Activated T-cell treated with anti-CD3 and anti-CD28 coated beads, Interleukin-2, amount 50 U/mL, for 24 hours (primary cell): ENCODE measurements around the gene CENPE.

Experiments
- DNase-seq: peaks from one replicate; pipeline ENCODE4 v3.0.0-alpha.2; 2020
- H3K27ac Mint-ChIP-seq: 2 replicates; pipeline ENCODE4 v1.8.0; 2020; ENCODE audit warnings: mild to moderate bottlenecking, mixed read lengths
- H3K27me3 Mint-ChIP-seq: 2 replicates; pipeline ENCODE4 v1.8.0; 2020; ENCODE audit warnings: mixed read lengths
- H3K36me3 Mint-ChIP-seq: 2 replicates; pipeline ENCODE4 v1.8.0; 2020; ENCODE audit warnings: low read depth, mixed read lengths
- H3K4me1 Mint-ChIP-seq: 2 replicates; pipeline ENCODE4 v1.8.0; 2020; ENCODE audit warnings: low read depth, mixed read lengths
- H3K4me3 Mint-ChIP-seq: 2 replicates; pipeline ENCODE4 v1.8.0; 2020; ENCODE audit warnings: mild to moderate bottlenecking, moderate library complexity, mixed read lengths
- H3K9me3 Mint-ChIP-seq: 2 replicates; pipeline ENCODE4 v1.8.0; 2020; ENCODE audit warnings: mixed read lengths

Gene CENPE

GRCh38 chr4:103075894-103076746, 122.0 kb downstream of the CENPE start:
- H3K4me1 Mint-ChIP-seq: peaks cover 50% of the 10 kb centered on the region
- peak overlapping the region; percentile 97 for H3K4me3 Mint-ChIP-seq
- DNase-seq: peak; percentile 86
- peaks cover 43% of the 10 kb centered on the region for H3K36me3 Mint-ChIP-seq
- no peaks in the 10 kb centered on the region for H3K9me3 Mint-ChIP-seq
- H3K27me3 Mint-ChIP-seq: no peaks in the 10 kb centered on the region
- H3K27ac Mint-ChIP-seq: peak overlapping the region; percentile 98

- H3K36me3 Mint-ChIP-seq: peaks cover 48% of the 10 kb centered on the region
- H3K4me3 Mint-ChIP-seq: peak overlapping the region; percentile 97
- no peaks in the 10 kb centered on the region for H3K9me3 Mint-ChIP-seq
- H3K4me1 Mint-ChIP-seq: peaks cover 53% of the 10 kb centered on the region
- H3K27ac Mint-ChIP-seq: peak overlapping the region; percentile 98
- DNase-seq: no peak
- no peaks in the 10 kb centered on the region for H3K27me3 Mint-ChIP-seq
Observed at GRCh38 chr4:103075435-103075893, 122.7 kb downstream of the CENPE start.

- no peaks in the 10 kb centered on the region for H3K27me3 Mint-ChIP-seq
- H3K27ac Mint-ChIP-seq: peak overlapping the region; percentile 98
- DNase-seq: no peak
- no peaks in the 10 kb centered on the region for H3K9me3 Mint-ChIP-seq
- H3K4me3 Mint-ChIP-seq: peak overlapping the region; percentile 97
- peaks cover 53% of the 10 kb centered on the region for H3K36me3 Mint-ChIP-seq
- H3K4me1 Mint-ChIP-seq: peaks cover 53% of the 10 kb centered on the region
Observed at GRCh38 chr4:103074744-103075434, 123.3 kb downstream of the CENPE start.

GRCh38 chr4:103073792-103074438, 124.2 kb downstream of the CENPE start:
- Mint-ChIP-seq H3K4me3 (peak overlapping the region; percentile 97), H3K27me3 (no peaks in the 10 kb centered on the region), H3K27ac (no peak overlapping the region), H3K36me3 (peaks cover 61% of the 10 kb centered on the region), H3K4me1 (peaks cover 50% of the 10 kb centered on the region), H3K9me3 (no peaks in the 10 kb centered on the region)
- no peak for DNase-seq

- no peak for DNase-seq
- peaks cover 29% of the 10 kb centered on the region for H3K4me1 Mint-ChIP-seq
- H3K4me3 Mint-ChIP-seq: no peak overlapping the region
- peak overlapping the region; percentile 56 for H3K27ac Mint-ChIP-seq
- no peaks in the 10 kb centered on the region for H3K27me3 Mint-ChIP-seq
- H3K36me3 Mint-ChIP-seq: peaks cover 80% of the 10 kb centered on the region
- H3K9me3 Mint-ChIP-seq: no peaks in the 10 kb centered on the region
Observed at GRCh38 chr4:103067841-103068547, 130.1 kb downstream of the CENPE start.

GRCh38 chr4:103060453-103061148, 137.5 kb downstream of the CENPE start:
- Mint-ChIP-seq H3K36me3 (peaks cover 77% of the 10 kb centered on the region), H3K4me1 (no peaks in the 10 kb centered on the region), H3K9me3 (peaks cover 3% of the 10 kb centered on the region), H3K4me3 (no peak overlapping the region), H3K27ac (no peak overlapping the region), H3K27me3 (no peaks in the 10 kb centered on the region)
- no peak for DNase-seq
